ENCODE data around the gene EVA1B.
A peak's percentile ranks its signal among the peaks of the same experiment; 100 is the strongest.

The EVA1B gene, protein sequence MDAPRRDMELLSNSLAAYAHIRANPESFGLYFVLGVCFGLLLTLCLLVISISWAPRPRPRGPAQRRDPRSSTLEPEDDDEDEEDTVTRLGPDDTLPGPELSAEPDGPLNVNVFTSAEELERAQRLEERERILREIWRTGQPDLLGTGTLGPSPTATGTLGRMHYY

DNA sequence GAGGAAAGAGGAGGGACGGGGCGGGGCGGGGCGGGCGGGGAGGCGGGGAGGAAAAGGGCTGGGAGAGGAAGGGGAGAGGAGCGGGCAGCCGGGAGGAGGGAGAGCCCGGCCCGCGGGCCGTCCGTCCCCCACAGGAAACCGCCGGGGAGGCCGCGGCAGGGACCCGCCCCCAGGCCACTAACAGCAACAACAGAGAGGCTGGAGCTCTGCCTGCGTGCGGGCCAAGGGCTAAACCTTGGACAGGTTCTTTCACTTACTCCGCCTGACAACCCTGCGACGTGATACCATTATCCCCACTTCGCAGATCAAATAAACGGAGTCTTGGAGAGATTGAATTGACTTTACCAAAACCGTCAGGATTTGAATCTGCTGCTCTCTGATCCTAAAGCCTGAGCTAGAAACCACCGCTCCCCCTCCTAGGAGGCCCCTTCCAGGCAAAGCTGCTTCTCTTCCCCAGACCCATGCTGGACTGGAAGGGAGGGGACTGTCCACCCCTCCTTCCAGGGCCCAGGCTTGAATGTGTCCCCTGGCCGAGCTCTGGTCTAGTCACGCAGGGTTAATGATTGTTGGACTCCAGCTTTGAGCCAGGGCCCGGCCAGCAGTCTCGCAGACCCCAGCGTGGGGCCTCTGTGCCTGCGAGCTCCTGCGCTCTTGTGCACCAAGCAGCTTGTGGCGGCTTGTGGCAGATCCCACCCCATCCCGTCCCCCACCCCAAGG is at the start of gene EVA1B:
Gene EVA1B, minus strand, starts transcription at position 10 of the 717 bp plus-strand sequence. CDS start 608 bp downstream, outside the sequence.
- peak in 1 of 2 donors; percentile 33 for DNase-seq

DNA sequence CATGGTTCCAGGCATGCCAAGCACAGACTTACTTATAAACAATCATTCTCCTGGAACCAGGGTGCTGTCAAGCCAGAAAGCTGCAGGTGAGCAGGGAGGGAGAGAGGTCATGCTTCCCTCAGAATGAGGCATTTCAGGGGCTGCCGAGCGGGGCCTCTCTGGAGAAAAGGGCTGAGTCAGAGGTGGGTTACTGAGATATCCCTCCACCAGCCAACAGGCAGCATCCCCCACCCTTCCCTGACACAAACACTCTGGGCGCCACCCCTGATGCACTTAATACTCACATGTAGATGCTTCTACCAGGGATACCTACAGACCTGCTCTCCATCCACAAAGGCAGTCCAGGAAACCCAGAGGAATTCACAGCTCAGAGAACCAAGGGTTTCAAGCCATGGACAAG is 49.2 kb upstream of the EVA1B start:
- no peak for DNase-seq

DNA sequence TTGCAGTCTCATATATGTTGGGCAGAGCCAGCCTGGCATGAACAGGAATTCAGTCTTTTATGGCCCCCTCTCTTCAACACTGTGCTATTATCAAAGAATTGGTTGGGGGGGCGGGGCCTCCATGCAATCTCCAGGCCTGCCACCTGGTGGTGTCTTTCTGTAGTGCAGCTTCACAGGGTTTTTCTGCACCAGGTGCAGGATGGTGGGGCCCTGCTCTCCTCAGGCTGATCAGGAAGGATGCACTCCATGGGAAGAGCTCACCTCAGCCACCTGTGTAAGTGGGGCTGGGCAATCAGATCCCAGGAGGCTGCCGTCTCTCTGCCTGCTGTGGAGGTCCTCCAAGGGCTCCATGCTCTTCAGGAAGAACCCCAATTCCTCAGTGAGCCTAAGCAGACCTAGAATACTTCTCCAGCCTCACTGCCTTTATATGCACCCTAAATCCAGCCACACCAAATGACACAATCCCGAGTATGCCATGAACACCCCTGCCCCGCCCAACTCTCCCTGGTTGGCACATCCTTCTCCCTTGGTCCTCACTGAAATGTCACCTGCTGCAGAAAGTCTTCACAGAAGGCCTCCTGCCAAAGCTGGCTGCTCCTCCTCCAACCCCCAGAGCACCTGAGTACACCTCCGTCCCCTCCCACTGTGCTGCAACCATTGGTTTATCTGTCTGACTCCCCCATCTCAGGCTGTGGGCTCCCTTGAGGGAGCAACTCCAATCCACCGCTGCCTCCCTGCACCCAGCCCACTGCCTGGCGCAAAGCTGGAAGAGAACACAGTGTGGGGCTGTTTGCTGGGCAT is 45.8 kb upstream of the EVA1B start:
- DNase-seq, result peak; percentile 79 to 88

DNA sequence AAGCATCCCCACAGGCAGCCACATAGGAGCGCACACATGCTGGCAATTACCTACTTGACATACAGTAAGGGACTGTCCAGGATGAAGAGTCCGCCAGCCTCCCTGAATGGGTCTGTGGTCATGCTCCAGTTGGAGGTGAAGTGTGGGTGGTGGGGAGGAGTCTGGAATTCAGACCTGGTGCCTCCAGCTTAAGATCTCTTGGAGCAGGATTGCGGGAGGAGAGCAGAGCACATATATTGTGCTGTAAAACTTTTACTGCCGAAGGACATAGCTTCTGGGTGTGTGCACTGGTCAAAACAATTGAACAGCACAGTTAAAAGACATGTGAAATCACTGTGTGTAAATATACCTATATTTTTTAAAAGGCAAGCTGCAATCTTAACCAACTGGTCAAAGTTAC is 44.4 kb upstream of the EVA1B start:
- DNase-seq, result no peak

DNA sequence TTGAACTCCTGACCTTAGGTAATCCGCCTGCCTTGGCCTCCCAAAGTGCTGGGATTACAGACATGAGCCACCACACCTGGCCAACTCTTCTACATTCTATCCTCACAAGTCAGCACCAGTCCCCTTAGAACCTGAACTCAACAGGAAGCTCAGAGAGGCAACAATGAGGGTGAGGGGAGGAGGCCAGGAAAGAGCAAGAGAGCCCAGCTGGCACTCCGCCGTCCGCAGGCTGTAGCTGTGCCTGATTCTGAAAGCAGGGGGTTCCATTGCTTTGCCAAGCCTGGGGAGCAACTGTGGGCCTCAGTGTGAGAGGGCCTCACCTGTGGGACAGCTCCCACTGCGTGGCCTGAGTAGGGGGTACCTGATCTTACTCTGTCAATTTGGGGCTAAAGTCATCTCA is 43.6 kb upstream of the EVA1B start:
- peak in 1 of 2 donors; percentile 12 for DNase-seq

DNA sequence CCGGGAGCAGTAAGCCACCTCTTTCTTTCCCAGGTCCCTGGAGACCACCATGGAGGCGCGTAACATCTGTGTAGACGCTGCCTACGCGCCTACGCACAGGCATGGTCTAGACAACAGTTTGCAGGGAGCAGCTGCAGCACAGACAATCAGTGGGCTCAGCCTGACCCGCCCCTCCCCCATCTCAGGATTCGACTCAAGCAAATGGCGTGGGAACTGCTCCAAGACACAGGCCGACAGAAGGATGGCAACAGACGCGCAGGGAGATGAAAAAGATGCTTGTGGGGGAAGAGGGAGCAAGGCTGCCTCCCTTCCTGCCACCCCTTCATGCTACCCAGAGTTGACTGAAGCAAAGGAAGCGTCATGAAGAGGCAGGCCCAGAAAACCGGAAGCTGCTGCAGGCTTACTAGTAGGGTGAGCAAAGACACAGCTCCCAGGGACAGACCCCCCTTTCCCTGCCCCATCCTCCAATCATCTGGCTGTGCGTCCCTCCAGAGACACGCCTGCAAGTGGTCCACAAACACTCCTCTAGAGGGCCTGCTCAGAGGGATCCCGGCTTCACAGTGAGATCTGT is 42.7 kb upstream of the EVA1B start:
- peak; percentile 36 to 42 for DNase-seq

DNA sequence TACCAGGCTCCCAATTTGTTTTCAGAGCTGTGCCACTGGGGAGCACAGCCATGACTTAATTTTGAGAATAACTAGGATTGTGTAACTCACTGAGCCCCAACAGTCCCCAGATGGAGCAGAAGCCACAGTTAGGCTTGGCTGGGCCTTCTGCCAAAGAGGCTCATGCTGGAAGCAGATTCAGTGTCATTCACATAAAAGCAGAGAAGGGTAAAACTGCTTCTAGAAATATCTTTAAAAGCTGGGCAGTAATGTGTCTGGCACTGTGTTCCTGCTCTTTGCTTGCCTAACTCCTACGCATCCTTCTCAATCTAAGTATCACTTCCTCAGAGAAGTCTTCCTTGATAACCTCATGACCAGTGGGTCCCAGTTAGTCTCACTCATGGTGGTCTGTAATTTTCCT is 41.9 kb upstream of the EVA1B start:
- no peak for DNase-seq

DNA sequence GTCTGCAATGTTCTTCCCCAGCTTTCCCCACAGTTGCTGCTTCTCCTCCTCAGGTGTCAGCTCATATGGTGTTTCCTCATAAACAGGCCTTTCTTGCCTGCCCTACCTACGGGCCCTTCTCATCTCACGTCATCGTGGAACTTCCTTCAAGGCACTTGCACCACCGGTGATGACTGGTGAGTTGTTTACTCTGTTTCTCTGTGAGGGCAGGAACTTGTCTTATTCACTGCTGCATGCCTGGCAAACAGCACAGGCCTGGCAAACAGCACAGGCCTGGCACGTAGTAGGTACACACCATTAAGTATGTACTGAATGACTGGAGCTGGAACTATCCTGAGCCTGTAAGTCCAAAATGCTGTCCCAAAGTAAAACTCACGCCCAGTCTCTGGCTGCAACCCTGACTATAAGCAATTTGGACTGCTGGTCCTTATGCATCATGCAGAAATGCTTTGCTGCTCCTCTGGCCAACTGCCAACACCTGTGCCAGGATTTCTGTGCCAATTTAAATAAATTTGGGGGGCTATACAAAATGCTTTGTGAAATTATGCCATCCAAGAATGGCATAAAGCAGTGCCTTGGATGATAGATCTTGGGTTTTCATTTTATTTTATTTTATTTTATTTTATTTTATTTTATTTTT is 36.6 kb upstream of the EVA1B start:
- peak in 1 of 2 donors; percentile 19 for DNase-seq

DNA sequence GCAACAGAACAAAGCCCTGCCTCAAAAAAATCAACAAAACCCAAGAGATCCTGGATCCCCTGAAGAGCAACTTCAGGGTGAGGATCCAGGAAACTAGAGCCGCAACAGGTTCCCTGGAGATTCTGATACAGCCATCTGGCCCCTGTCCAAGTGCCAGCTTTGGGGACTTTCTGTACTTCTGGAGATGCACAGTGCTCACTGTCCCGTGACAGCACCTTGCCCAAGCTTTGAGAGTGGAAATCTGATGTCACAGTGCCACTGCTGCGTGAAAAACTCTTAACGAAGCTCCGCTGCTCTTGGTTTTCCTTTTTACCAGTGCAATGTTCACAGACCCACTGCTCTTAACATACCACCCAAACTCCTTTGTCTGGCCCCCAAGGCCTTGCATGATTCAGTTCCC is 35.9 kb upstream of the EVA1B start:
- DNase-seq, result no peak

DNA sequence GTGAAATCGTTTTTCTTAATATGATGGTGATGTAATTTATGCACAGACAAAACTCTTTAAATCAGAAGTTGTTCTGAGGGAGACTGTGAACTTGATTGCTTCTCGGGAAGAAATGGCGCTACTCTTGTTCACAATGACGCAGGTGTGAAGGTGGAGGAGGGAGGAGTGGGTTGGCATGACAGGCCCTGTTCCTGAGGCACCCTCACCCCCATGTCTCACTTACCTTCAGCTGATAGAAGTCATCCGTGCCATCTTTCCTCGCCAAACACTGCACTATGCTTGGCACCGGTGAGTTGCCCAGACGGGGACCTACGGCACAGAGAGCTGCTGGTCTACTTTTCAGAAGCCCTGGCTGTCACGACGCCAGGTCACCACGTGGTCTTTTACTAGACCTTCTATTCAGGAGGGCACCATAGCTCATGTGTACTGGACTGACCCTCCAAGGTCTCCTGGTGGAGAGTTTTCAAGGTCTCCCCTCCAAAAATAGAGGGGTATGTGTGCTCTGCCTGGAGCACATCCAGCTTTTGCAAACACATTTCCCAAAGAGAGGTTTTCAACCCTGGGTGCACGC is 35.2 kb upstream of the EVA1B start:
- no peak for DNase-seq

DNA sequence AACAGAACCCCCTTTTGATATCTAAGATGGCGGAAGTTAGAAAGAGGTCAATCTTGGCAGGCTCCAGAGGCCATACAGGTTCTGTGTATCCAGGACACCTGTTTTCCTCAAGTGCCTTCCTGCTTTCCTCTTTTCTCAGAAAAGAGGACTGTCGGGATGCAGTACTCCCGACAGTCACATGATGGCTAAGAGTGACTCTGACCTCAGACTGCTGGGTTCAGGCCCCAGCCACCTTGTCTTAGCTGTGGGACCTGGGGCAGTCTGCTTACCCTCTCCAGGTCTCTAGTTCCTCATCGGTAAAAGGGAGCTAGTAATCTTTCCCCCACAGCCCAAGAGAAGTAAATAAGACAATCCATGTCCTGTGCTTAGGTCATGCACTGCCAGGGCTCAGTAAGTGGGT is 32.4 kb upstream of the EVA1B start:
- DNase-seq, result no peak

DNA sequence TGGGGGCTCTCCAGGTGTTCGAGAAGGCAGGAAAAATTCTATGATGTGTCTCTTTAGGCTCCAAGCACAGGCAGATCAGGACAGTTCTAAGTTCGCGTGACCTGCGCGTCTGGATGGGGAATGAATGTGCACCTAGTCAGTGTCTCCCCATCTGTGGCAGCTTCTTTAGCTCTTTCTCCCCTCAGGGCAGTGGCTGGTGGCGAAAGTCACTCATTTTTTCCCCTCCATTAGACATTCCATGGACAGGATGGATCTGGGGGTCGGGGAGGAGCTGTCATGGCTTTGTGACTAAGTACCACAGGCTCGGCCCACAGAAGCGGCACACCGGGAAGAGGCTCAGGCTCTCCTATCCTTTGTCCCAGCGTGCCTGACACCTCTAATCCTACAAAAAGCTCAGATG is 31.0 kb upstream of the EVA1B start:
- DNase-seq, result no peak

DNA sequence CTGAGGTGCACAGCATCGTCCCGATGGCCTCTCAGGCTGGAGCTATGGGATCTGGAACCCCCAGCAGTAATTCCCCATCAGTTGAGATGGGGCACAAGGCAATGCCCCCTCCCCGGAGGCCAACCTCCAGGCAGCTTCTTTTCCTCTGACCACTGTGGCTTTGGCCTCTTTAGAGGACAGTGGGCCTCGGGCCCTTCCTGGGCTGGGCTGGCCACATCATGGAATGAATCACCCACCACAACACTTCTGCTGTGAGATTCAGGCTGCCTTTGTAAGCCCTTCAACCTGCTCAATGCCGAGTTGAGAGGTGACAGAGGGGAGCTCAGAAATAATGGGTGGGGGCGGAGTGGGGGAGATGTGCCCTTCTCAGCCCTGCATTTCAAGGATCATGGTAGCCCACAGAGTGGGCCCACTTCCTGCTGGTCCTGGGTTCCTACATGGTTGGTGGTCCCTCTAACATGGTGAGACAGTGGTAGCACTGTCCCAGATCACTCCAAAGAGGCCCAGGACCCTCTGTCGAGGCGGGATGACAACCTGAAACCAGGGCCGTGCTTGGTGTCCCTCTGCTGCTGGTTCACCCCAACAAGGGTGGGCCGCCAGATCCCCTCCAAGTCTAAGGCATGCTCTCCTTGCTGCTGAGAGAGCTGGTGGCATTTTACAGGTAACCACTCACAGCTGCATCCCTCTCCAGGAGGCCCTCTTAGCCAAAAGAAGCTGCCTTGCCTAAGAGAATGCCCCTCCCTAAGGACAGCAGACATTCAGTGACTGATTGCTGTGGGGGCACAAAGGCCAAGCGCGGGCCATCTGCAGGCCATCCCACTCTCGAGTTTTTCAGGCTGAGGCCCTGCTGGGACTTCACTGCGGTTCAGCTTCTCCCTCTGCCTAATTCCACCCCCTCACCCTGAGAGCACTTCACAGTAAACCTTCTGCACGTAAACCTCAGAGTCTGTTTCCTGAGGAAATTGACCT is 29.7 kb upstream of the EVA1B start:
- no peak for DNase-seq

DNA sequence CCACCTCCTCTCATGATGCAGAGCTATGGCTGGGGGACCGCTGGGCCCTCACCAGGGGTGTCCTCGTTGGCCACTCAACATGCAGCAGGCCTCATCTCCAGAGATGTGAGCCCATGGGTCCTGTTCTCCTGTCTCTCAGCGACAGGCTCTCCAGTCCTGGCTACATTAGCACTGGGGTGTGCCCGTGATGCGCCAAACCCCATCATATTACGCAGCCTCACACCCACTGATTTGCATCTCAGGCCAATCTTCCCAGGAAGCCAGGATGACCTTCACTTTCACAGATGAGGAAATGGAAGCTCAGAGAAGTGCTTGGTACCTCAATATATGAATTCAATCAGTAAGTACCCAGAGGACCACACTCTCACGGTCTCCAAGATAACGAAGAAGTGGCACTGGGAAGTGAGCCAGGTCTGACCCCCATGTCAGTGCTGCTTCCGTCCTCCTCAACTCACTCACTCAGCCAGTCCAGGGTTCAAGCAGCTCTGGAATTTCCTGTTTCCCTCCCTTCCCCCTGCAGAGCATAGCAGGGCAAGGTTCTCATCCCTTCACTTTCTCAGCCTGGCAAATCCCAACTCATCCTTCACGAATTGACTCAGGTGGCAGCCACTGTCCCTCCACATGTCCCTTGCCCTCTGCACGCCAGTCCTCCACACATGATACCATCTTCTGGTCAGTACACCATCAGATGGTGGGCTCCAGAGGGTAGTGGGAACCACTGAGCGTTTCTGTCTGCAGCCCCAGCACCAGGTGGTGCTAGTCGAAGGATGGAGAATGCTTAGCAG is 28.9 kb upstream of the EVA1B start:
- DNase-seq, result no peak

DNA sequence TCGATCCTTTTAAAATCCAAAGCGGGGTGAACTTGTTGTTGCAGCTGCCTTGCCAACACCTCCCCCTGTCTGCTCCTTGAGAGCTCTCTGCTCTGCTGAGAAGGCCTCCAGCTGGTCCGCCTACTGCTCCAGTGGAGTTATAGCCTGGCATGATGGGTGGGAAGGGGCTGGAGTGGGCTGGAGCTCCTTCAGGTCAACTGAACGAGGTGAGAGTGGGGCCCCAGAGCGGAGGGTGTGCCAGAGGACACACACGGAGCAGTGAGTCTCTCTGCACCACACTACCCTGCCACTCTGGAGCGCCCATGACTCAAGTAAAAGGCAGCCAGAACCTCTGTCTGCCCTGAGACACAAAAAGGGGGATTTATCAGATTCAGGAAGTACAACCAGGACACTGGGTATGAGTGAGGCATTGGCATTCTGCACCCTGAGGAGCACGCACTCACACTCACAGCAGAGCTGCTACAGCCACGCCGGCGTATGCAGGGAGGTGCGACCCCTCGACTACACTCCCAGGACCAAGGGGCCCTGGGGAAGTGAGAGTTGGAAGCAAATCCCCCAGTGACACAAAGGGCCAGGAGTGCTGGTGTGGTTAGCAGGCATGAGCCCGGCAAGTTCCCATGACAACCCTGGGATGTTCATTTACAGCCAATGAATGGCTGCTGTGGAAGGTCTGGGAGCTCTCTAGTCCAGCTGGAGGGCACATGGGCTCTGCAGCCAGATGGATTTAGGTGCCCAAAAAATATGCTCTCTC is 28.0 kb upstream of the EVA1B start:
- no peak for DNase-seq

DNA sequence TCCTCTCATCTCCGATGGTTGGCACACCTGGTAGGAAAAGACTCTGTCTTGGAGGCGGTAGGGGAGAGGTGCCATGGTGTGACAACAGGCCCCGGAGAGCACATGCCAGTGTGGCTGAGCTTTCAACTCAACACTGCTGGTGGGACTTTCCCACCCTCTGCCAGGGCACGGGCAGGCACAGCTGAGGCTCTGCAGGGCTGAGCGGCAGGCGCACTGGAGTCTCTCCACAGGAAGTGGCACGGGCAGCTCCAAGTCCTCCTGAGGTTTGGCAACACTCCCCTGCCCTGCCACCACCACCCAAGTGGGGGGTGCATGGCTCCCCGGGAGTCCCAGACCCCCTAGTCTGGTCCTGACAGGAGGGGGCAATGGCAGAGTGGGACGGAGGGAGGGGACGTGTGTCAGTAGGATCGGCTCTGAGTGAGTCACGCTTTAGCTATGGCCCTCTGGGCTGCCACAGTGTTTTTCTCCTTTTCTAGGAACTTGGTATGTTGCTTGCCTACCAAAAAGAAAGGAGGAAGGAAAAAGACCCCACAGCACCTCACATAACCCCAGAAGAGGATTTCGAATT is 27.3 kb upstream of the EVA1B start:
- peak; percentile 42 to 59 for DNase-seq

DNA sequence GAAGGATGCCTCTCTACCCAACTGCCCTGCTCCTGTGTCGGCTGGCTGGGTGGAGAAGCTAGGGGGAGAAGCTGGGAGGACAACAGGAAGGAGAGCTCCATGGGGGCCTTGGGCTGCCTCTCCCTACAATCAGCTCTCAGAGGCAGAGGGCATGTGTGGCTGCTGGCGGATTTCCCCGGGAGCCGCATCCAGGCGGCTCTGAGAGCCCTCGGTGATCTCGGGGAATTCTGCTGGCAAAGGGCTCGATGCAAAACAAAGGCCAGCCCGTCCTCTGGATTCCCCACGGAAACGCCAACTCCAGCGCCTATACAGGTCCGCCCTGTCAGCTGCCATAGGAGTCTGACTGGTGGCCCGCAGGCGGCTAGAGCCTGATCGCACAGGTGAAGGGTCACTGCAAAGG is 26.4 kb upstream of the EVA1B start:
- DNase-seq, result no peak

DNA sequence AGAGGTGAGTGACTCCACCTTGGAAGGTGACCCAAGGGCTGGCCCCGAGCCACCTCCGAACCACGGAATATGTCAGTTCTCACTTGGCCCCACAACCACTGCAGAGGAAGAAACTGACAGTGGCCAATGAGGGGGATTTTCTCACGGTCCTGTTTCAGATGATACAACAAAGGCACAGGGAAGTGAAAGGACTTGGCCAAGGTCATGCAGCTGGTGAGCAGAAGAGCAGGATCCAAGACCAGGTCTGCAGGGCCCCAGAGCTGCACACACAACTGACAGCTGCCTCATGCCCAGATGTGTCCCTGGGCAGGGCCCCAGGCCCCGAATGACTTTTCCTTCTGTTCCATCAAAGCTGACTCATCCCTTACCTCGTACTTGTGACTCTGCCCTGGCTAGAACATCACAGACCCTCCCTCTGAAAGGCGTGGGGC is 25.8 kb upstream of the EVA1B start:
- DNase-seq, result no peak

DNA sequence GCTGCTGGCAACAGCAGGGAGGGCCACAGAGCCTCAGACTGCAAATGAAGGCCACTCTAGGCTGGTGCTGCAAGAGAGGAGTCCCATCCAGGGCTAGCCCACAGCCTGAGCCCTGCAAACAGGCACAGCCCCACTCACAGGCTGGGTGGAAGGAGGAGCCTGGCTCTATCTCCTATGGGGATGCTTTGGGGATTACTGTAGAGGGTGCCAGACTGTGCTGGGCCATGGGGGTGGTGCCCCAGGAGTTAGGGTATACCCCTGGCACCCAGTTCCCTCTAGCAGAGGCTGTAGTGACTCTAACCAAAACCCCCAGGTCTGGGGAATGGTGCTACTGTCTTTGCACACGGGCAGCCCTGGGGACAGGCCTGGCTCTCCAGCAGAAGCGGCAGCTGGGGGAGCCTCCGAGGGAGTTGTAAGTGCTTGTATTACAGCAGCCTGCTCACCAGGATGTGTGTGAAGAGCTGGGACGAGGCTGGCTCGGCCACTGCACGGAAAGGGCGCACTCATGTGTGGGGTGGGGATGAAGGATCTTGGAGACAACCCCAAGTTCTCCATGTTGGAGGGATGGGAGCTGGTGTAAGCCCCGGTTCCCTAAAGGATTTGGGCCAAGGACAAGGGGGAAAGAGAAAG is 23.4 kb upstream of the EVA1B start:
- no peak for DNase-seq
